GM18873 (cell line): ENCODE measurements around the gene MYO18A.

Source experiments
- ATAC-seq: cut with Tn5 transposase; IDR thresholded peaks from one replicate; pipeline ENCODE4 v1.9.1; 2021; ENCODE audit warnings: mild to moderate bottlenecking, moderate library complexity, moderate number of reproducible peaks; ENCODE audit not compliant: unreplicated experiment, low FRiP score

The MYO18A gene

GRCh38 chr17:29042026-29042678, 138.0 kb downstream of the MYO18A start:
- ATAC-seq: no peak

DNA sequence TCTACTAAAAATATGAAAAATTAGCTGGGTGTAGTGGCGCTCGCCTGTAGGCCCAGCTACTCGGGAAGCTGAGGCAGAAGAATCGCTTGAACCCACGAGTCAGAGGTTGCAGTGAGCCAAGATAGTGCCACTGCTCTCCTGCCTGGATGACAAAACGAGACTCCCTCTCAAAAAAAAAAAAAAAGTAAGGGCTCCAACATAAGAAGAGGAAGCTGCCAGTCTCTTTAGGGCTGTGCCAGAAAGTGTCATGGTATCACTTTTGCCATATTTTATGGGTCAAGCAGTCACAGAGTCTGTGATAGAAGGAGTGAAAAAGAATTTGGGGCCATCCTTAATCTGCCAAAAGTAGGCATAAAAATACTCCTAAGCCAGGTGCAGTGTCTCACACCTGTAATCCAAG, 138.6 kb downstream of the MYO18A start:
- no peak for ATAC-seq

DNA sequence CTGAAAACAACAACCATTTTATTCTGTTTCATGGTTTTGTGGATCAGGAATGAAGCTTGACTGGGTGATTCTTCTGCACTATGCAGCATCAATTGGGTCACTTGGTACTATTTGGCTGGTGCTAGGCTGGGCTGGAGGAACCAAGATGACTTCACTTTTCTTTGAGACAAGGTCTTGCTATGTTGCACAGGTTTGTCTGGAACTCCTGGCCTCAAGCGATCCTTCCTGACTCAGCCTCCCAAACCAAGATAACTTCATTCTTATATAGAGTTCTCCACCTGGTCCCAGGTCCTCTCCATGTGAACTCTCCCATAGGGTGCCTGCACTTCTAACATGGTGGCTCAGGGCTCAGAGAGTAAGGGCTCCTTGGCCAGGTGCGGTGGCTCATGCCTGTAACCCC, 139.1 kb downstream of the MYO18A start:
- ATAC-seq: no peak

GRCh38 chr17:29039764-29040598, 140.2 kb downstream of the MYO18A start:
- ATAC-seq: no peak

DNA sequence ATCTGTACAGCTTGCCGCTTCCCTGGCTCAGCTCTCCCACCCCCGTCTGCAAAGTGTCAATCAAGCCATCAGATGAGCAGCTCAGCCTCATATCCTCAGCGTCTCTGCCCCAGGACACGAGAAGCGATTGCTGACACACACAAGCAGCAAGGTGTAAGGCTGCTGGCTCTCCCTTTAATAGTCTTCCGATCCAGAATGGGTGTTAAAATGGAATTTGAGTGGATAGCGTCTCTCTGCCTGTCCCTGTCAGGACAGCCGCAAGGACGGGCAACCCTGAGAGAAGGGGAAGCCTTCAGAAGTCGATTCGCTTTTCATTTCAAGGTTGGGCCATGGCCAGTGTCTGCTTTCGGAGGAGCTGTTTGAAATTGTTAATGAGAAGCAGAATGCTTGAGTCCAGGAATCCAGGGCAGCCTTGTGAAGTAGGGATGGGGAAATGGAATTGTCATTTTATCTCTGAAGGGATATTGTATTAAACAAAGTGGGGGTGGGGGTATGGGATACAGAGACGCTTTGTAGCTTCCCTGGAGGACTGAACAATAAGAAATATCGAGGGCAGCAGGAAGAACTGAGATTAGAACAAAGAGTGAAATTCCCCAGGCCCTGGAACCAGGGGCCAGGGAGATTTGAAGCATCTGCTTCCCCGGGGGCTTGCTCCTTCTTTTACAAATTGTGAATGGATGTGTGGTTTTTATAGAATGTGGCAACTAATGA, 142.0 kb downstream of the MYO18A start:
- no peak for ATAC-seq

GRCh38 chr17:29037739-29038084, 142.5 kb downstream of the MYO18A start:
- ATAC-seq: no peak

GRCh38 chr17:29036584-29036983, 143.6 kb downstream of the MYO18A start:
- no peak for ATAC-seq

GRCh38 chr17:29034510-29034909, 145.7 kb downstream of the MYO18A start:
- no peak for ATAC-seq

GRCh38 chr17:29032857-29033197, 147.4 kb downstream of the MYO18A start:
- ATAC-seq: no peak

DNA sequence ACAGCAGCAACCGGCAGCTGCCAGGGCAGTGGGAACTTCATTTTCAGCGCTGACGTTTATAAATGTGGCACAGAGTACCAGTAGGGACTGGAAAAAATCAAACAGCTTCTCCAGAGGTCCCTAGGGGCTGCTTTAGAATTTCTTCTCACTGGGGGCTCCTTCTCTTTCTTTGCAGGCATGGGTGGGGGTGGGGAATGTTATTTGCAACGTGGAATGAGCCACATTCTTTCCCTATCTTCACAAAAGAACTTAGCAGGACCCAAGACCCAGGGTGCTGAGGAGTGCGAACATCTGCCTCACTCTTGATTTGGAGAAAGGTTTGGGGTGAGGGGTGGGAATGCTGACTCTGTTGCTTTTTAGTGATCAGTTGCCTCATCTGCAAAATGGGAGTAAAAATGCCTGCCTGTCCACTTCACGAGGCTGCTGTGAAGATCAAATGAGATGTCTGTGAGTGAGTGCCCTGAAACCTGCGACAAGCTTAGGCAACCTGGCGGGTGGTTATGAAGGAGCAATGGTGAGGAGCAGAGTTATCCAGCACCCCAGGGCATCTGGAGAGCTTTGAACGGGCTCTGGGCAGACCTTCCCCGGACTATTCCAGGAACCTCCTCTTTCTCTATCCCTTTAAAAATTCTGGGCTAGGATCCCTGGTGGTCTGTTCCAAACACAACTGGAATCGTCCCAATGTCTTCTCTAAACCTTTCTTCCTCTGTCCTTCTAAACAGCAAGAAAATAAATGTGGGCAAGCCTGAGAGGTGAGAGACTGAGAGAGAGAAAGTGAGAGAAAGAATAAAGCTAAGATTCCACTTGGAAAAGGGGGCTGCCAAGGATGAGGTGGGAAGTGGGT, 148.0 kb downstream of the MYO18A start:
- no peak for ATAC-seq

GRCh38 chr17:29031488-29031887, 148.7 kb downstream of the MYO18A start:
- ATAC-seq: no peak

DNA sequence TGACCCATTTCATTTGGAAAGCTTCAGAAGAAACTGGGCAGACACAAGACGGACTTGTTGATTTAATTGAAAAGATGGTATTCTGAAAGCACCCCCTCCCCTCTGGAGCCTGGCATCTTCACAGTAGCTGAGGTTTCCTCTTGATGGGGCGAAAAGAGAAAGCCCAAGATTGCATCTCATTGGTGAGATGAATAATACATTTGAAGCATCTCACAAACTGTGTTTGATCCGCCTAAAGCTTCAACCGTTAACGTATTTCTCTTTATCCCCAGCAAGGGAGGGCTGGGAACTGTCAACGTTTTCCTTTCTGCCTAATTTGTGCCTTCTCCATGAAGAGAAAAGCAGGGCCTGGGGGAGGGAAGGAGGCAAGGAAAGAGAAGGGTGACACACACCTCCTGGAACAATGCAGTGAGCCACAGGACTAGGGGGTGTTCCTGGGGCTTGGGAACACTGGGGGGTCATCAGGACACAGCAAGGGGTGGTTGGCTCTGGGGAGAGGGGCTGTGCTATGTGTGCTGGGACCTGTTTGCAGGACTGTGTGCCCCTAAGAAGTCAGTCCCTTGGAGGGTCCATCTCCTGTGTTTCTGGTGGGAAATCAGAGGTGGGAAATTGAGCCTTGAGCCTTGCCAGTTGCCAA, 155.8 kb downstream of the MYO18A start:
- no peak for ATAC-seq

DNA sequence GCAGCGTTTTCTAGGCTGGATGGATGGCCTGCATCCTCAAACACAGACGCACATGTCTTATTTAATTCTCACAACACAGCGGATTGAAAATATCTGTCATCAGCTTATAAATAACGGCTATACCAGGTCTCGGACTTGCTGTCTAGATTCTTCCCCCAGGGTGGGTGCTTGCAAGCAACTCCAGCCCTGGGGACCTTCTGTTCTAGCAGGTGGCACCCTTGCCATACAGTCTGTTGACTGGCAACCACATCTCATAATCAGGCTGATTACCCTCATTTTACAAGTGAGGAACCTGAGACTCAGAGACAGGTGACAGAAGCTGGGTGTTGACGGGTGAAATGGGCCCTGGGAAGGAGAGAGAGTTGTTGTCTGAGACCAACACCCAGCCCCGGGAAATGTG, 158.1 kb downstream of the MYO18A start:
- ATAC-seq: no peak

GRCh38 chr17:29021226-29021625, 159.0 kb downstream of the MYO18A start:
- no peak for ATAC-seq
